Peyer's patch (tissue), 4 donors: Measurements from ENCODE around the gene SOX5.

Experiments
- CTCF ChIP-seq, 6 experiments: fragments of 450-650 bp in 4 of 6; fragments of 200-600 bp in 2 of 6; sonication (generic) in 1 of 6; IDR thresholded peaks; one replicate each; pipeline ENCODE4 v1.5.1; 2017 to 2019; ENCODE audit warnings: antibody characterized with exemption in 6 of 6, mild to moderate bottlenecking in 3 of 6, moderate library complexity in 1 of 6
- POLR2A ChIP-seq, 2 donors: fragments of 450-650 bp; IDR thresholded peaks; one replicate each; pipeline ENCODE4 v1.5.1; 2017; ENCODE audit warnings: antibody characterized with exemption in 2 of 2, mild to moderate bottlenecking in 2 of 2, moderate library complexity in 2 of 2

- TF ChIP-seq CTCF (IDR thresholded peaks at IDR 0.05) (no peak), POLR2A (IDR thresholded peaks at IDR 0.05) (no peak)
Measured at GRCh38 chr12:23628806-23629205, 320.7 kb downstream of the SOX5 start.
